HG02678 (cell line): Measurements from ENCODE around the gene SESN2.

Experiments
- ATAC-seq: cut with Tn5 transposase; IDR thresholded peaks from one replicate; pipeline ENCODE4 v1.9.1; 2021; ENCODE audit warnings: mild to moderate bottlenecking, moderate library complexity; ENCODE audit not compliant: unreplicated experiment

Gene SESN2

DNA sequence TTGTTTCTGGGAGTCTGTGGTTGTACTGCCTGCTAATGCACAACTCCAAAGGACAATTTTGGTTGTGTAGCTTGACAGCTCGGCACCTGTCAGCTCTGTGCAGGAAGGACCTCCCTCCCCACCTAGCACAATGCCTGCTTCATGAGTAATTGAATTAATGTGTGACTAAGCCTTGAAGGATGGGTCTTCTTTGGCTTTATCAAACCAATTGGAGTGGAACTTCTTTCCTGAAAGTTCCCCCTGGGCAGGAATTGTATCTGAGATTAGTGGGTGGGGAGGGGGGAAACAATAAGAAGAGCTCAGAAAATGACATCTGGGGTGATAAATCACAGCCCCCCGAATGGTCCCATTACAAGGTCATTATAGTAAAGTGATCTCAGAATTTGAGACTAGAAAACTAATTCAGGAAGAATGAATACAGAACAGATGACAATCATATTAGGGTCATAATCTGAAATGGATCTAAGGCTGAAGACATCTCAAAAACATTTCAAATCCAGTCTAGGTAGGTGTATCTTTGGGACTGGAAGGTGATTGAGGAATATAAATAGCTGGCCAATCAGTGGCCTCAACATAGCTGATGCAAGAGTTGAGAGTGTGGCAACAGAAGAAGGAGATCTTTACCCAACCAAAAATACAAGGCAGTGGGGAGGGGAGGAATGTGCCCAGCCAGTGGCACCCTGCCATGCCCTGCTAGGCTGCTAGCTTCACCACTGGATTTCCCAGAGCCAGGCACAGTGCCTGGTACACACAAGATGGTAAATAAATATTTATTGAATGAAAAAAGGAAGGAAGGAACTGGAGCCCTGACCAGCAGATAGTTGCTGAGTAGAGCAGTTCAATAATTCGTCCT lies 10.1 kb upstream of the SESN2 start:
- ATAC-seq = no peak

DNA sequence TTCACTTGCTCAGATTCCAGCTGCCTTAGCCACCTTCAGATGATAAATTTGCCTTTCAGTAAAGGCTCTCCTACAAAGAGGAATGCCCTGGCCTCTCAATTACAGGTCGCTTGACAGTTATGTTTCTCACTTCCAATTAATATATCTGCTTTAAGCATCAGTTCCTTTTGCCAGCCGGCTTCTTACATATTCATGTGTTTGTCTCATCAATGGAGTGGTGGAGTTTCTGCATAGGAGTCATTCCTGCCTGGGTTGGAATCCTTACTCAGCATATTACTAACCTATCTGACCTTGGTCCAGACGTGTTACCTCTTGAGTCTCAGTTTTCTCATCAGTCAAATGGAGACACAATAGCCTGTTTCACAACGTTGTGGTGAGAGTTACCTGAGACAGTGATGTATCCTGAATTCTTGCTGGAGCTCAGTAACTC lies 9.4 kb upstream of the SESN2 start:
- ATAC-seq = no peak

DNA sequence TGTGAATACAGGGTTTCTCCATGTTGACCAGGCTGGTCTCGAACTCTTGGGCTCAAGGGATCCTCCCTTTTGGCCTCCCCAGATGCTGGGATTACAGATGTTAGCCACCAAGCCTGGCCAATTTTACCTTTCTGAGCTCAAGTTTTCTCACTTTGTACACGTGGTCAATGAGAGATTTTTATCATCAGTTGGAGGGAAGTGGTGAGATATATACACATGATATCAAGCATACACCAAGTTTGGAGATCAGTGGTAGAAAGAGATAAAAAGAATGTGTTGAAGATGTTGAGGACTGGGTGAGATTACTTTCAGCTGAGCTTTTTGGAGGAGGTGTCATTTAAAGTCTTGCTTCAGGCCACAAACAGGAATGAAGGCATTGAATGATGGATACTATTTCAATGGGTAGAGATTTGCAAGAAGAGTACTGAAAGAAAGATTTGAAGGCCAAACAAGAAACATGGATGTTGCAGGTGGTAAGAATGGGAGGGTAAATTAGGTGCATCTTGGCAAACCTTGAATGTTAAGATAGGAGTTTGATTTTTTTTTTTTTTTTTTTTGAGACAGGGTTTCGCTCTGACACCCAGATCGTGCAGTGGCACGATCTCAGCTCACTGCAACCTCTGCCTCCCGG lies 3.0 kb upstream of the SESN2 start:
- no peak for ATAC-seq

DNA sequence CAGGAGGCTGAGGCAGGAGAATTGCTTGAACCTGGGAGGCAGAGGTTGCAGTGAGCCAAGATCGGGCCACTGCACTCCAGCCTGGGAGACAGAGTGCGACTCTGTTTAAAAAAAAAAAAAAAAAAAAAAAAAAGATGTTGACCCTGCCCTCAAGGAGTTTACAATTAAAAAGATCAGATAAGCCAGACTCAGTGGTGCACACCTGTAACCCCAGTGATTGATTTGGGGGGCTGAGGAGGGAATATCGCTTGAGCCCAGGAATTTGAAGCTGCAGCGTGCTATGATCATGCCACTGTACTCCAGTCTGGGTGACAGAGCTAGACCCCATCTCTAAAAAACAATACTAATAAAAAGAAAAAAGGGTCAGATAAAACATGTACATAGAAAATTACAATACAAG lies 1.6 kb upstream of the SESN2 start:
- no peak for ATAC-seq

DNA sequence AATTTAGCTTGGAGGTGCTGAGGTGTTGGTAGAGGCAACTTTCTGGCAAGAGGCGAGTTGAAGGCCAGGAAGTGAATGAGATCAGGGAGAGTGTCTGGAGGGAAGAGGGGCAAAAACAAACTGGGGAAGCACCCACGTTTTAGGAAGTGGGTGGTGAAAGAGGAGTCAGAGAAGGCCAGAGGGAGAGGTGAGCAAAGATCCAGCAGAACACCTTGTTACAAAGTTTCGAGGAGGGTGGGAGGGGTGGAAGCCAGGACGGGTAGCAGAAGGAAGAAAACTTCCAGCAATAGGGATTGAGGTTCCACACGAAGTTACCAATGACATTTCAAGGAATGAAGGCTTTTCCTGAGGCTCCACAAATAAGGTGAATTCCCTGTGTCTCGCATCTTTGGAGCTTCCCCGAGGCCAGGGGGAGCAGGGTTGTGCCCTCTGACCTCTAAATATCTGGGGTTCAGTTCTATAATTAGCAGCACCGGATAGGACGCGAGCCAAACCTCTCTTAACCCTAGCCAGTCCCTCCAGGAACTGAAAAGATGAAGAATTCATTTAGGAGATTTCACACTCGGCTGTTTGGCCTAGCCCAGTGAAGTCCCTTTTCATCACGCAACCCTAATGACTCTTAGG lies 578 bp upstream of the SESN2 start:
- no peak for ATAC-seq

DNA sequence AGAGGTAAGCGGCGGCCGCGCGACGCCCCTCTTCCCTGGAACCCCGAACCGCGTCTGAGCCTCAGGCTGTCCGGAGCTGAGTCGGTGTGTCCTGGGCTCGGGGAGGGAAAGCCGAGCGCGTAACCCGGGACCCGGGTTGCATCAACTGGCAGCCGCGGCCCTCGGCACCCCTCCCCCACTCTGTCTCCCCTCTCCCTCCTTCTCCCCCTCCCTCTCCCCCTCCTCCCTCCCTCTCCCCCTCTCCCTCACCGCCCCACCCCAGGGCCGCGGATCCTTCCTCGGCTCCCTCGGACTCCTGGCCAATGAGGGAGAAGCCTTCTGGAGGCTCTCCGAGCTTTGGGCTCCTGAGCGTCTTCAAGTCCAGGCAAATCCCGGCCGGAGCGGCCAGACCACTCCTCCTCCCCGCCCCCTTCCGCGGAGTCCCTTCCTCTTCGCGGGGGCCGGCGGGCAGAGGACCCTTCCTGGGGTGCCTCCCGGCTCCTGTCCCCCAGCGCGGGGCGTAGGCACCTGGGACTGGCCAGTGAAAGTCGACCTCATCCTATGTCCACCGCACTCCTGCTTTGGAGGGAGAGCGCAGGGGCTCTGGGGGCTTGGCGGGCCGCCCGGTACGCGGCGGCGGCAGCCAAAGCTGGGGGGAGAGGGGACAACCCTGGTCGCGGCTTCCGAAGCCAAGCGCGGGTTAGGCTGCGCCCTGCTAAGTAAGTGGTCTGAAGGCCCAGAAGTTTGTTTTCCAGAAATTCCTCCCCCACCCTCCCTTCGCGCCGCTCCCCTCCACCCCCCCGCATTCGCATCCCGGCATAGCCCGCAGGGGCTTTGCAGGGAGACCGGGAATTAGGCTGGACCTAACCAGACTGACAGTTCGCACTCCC lies 850 bp downstream of the SESN2 start:
- ATAC-seq = peak; percentile 1

DNA sequence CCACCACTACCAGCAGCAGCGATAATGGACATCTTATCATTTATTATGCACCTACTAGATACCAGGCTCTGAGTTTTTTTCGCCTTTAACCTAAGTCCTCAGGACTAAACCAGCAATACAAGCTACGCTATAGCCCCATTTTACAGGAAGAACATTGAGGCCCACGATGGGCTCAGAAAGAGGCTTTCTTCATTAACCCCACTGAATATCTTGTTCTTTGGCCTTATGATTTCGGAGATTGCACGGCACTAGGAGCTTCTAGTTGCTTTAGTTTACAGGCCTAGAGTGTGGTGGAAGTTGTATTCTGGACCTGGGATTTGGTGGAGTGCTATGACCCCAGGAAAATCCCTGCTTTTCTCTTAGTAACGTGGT lies 1.5 kb downstream of the SESN2 start:
- ATAC-seq = no peak

DNA sequence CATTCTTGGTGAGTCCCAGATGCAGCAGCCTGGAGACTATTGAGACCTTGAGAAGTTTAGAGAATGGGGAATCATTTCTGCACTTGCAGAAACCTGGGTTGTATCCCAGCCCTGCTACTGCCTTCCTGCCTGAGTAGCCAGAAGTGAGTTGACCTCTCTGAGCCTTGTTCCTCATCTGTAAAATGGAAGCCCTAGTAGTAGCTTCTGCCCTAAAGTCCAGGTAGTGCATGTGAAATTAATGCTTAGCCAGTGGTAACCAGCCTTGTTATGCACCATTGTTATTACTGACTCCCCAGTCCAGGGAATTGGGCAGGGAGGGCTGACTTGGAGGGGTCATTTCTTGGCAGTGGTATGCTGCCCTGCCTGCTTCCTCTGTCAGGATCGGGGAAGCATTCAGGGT lies 5.6 kb downstream of the SESN2 start:
- ATAC-seq = no peak

DNA sequence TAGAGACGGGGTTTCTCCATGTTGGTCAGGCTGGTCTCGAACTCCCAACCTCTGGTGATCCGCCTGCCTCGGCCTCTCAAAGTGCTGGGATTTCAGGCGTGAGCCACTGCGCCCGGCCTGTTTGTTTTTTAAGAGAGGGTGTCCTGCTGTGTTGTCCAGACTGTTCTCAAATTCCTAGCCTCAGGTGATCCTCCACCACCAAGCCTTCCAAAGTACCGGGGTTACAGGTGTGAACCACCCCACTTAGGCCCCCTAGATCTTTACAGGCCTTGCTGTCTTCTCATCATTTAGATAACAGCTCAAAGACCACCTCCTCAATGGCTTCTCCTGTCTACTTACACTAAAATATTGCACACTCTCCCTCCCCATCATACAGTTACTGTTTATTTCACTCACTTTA lies 6.3 kb downstream of the SESN2 start:
- no peak for ATAC-seq

DNA sequence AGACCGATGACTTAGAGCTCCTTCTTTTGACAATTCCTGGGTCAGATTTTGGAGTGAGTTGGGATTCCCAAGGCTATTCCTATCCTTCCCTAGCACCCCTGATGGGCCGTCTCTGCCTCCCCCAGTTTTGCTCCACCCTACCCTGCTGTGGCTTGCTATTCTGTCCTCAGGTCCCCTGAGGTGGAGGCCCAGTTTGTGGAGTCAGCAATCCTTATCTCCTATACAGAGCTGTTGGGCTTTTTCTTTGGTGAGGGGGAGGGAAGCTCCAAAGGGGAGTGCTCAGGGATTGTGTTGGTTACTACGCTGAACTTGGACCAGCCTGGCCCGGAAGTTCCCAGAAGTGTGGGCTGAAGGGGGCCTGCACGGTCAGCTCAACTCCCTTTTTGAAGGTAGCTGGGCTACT lies 7.6 kb downstream of the SESN2 start:
- no peak for ATAC-seq

DNA sequence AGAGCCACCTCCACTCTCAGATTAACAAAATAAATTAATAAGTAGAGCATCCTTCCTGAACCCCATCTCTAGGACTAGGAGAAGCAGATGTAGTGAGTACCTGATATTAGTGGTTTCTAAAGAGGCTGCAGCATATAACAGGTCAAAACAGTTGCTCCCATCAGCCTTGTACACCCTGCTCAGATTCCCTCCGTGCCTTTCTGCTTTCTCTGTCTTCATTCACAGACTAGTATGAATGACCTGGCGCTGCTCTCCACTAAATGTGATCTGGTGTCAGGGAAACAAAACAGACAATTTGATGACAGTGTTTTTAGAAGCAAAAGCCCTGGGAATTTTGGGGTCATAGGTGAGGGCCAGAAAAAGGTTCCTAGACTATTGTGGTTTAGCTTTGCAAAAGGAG lies 8.3 kb downstream of the SESN2 start:
- no peak for ATAC-seq

DNA sequence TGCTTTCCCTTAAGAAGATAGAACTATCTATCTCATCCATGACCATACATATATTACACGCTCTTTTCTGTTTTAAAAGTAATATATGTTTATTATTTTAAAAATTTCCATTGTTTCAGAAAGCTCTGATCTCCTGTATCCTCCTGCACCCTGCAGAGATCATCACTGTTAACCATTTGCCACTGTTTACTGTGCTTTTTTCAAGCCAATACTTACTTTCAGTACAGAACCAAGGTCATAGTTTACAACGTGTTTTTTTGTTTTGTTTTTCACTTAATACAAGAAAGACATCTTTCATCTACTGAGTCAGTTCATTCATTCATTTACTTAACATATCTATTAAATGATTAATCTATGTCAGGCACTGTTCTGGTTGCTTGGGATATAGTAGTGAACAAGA lies 10.2 kb downstream of the SESN2 start:
- no peak for ATAC-seq

DNA sequence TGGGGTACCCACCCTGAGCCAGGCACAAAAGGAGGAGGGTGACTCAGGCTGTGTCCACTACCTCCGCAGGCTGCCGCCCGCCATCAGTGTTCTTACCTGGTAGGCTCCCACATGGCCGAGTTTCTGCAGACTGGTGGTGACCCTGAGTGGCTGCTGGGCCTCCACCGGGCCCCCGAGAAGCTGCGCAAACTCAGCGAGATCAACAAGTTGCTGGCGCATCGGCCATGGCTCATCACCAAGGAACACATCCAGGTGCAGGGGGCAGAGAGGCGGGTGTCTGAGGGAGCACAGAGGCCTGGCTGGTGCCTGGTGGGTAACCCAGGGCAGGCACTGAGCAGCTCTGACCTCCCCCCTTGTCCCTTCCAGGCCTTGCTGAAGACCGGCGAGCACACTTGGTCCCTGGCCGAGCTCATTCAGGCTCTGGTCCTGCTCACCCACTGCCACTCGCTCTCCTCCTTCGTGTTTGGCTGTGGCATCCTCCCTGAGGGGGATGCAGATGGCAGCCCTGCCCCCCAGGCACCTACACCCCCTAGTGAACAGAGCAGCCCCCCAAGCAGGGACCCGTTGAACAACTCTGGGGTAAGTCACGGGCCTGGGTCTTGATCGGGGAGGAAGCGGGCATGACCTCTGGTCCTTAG lies 13.0 kb downstream of the SESN2 start:
- no peak for ATAC-seq

DNA sequence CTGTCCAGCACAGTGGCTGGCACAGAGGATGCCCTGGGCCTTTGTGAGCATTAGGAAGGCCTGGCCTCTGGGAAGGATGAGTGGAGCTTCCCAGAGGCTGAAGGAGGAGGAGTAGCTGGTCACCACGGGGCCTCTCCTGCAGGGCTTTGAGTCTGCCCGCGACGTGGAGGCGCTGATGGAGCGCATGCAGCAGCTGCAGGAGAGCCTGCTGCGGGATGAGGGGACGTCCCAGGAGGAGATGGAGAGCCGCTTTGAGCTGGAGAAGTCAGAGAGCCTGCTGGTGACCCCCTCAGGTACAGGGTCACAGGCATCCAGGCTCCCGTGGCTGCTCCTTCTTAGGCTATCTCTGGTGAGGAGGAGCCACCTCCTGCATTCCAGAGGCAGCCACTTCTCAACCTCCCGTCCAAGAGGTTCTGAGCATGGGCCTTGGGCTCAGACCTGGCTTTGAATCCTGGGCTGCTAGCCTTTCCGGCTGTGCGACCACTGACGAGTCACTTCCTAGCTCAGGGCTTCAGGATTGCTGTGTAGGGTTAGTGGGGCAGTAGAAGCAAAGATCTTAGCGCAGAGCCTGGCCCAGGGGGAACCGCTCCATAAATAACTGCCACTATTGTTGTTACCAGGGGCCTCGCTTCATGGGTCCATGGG lies 14.0 kb downstream of the SESN2 start:
- no peak for ATAC-seq

DNA sequence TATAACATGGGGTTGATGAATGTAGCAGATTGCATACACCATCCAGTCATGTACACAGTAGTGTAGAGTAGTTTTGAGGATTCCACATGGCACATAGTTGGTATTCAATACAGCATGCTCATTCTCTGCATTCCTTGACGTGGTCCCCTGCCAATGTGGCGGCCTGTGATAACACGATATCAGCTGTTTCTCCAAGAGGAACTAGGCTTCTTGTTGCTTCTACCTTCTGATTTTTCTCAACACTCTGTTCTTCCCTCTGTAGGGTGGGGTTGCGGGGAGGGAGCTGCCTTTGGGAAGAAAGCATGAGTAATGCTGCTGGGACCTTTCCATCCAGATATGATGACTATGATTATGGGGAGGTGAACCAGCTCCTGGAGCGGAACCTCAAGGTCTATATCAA lies 19.4 kb downstream of the SESN2 start:
- no peak for ATAC-seq

DNA sequence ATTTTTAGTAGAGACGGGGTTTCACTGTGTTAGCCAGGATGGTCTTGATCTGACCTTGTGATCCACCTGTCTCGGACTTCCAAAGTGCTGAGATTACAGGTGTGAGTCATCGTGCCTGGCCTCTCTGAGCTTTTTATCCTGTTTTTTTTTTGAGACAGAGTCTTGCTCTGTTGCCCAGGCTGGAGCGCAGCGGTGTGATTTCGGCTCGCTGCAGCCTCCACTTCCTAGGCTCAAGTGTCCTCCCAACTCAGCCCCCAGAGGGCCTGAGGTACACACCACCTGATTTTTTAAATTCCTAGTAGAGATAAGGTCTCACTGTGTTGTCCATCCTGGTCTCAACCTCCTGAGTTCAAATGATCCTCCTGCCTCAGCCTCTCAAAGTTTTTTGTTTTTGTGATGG lies 20.4 kb downstream of the SESN2 start:
- no peak for ATAC-seq

DNA sequence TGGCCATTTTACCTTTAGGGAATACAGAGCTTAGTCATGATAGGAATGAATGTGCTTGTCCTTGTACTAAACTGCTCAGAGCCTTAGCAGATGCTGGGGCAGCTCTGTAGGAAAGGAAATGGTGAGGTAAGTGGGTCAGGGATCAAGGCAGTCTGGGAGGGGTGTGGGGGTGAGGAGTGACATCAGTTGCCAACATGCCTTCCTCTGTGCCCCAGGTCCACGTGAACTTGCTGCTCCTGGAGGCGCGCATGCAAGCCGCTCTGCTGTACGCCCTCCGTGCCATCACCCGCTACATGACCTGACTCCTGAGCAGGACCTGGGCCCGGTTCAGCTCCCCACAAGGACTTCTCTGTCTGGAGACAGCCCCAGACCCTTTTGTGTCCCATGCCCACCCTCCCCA lies 21.2 kb downstream of the SESN2 start:
- ATAC-seq = no peak

DNA sequence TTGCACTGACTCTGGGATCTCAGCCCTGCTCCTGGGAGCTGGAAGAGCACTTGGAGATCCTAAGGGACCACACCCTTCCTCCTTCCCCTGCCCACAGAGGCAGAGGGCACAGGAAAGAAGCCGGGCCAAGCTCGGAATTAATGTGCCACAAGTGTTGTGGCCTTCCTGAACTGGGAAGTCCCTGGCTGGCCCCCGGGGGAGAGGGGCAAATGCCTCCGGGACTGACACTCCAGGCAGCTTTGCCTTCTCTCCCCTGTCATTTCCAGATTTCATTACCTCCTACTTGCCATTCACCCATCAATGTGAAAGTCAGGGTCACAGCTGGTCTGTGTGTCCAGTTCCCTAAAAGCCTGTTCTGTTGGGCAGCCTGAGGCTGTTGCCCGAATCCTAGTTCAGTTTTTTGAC lies 21.7 kb downstream of the SESN2 start:
- ATAC-seq = no peak

DNA sequence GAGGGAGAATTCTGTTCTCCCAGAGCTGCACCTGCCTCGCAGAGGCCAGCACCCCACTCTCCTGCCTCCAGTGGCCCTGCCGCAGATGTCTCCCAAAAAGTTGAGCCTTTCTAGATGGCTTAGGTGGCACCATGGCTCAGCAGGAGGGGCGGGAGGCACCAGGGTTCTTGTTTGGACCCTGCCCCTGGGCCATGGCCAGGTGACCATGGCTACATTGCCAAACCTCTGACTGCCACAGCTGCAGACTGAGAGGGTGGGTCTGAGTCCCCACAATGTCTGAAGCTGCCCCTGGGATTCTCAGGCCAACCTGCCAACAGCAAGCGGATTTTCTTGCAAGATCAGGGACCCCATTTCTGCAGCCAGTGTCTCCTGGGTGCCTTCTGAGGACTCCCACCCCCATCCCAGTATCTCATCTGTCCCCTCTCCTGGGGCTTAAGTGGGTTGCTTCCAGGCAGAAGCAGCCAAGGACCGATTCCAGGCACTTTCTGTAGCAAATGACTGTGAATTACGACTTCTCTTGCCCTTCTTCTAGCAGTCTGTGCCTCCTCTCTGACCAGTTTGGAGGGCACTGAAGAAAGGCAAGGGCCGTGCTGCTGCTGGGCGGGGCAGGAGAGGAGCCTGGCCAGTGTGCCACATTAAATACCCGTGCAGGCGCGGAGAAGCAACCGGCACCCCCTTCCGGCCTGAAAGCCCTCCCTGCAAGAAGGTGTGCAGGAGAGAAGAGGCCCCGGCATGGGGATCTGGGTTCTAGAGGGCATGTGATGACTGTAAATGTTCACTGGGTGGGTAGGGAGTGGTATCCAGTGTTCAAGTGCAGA lies 22.5 kb downstream of the SESN2 start:
- no peak for ATAC-seq
